Spleen (tissue), 11 donors: Measurements from ENCODE around the gene HOXD4. TPM values are rescaled to one million over a fixed set of nuclear protein-coding genes. Genes with fewer than 3 reads are reported as not detected.

Experiments
- DNase-seq: peaks from one replicate; pipeline ENCODE4 v3.0.0-alpha.2; 2020
- H3K27ac ChIP-seq, 8 donors: fragments of 200-600 bp; sonication (generic) in 7 of 8; 1 replicate in 4 of 8; 2 replicates in 4 of 8; pipeline versions ENCODE4 v1.5.0 to v1.8.0; 2016 to 2021; ENCODE audit warnings: inconsistent platforms in 4 of 8, mild to moderate bottlenecking in 4 of 8, moderate library complexity in 1 of 8
- H3K27me3 ChIP-seq, 7 donors: fragments of 200-600 bp; sonication (generic) in 6 of 7; replicated peaks in 1 of 7; 1 replicate in 4 of 7; 2 replicates in 3 of 7; pipeline versions ENCODE4 v1.5.0 to v1.8.0; 2016 to 2021; ENCODE audit warnings: inconsistent platforms in 3 of 7, mild to moderate bottlenecking in 1 of 7
- H3K36me3 ChIP-seq, 6 donors: fragments of 200-600 bp; sonication (generic) in 5 of 6; 1 replicate in 4 of 6; 2 replicates in 2 of 6; pipeline versions ENCODE4 v1.5.0 to v1.8.0; 2016 to 2021; ENCODE audit warnings: inconsistent platforms in 2 of 6
- H3K4me1 ChIP-seq, 6 donors: fragments of 200-600 bp; sonication (generic) in 5 of 6; 1 replicate in 3 of 6; 2 replicates in 3 of 6; pipeline versions ENCODE4 v1.5.0 to v1.8.0; 2016 to 2021; ENCODE audit warnings: inconsistent platforms in 3 of 6
- H3K4me3 ChIP-seq, 8 donors: fragments of 200-600 bp; sonication (generic) in 7 of 8; 1 replicate in 4 of 8; 2 replicates in 4 of 8; pipeline versions ENCODE4 v1.5.0 to v1.8.0; 2016 to 2021; ENCODE audit warnings: inconsistent platforms in 4 of 8, mild to moderate bottlenecking in 4 of 8, moderate library complexity in 2 of 8
- H3K9me3 ChIP-seq, 8 donors: fragments of 200-600 bp; sonication (generic) in 7 of 8; 1 replicate in 4 of 8; 2 replicates in 4 of 8; pipeline versions ENCODE4 v1.5.0 to v1.8.0; 2016 to 2021; ENCODE audit warnings: inconsistent platforms in 4 of 8
- POLR2A ChIP-seq, 3 donors: fragments of 450-650 bp; IDR thresholded peaks; one replicate each; pipeline ENCODE4 v1.5.1; 2017; ENCODE audit warnings: antibody characterized with exemption in 3 of 3, mild to moderate bottlenecking in 1 of 3
- POLR2AphosphoS5 ChIP-seq, 3 donors: sonication (generic); formaldehyde crosslinking; IDR thresholded peaks; one replicate each; pipeline ENCODE4 v1.5.1; 2017; ENCODE audit warnings: antibody characterized with exemption in 3 of 3
- WGBS, 5 donors: extraction: QIAGEN DNeasy Blood & Tissue Kit in 3 of 5; methylation state at CpG; one replicate each; pipeline versions ENCODE4 v1.1.5 to v1.1.7; 2013 to 2018; 5-methylcytosine and 5-hydroxymethylcytosine counted together
- intact Hi-C: fragments of 100-400 bp; cut with DNase I; formaldehyde crosslinking; loops from one replicate; pipeline ENCODE4 v1.15.0; 2023; ENCODE audit warnings: low total_unique reads
- polyA plus RNA-seq, 3 donors: library from polyadenylated mRNA; stranded (reverse); fragments of 200-250 nt; gene quantifications; one replicate each; pipeline ENCODE4 v1.2.1, GENCODE V29; 2013
- total RNA-seq, 7 donors: library from RNA; depleted of rRNA in 3 of 7; stranded (reverse); fragments of >200 nt in 3 of 7; fragmentation: NEBNext Ultra II Directional in 4 of 7; extraction: Animal tissue kit (Norgen Biotek cat#: 25700) in 4 of 7; gene quantifications; one replicate each; pipeline versions ENCODE4 v1.1.0 to v1.2.1, GENCODE V29; 2016 to 2021
- TF ChIP-seq, protein P1 (sequence below), 11 experiments: fragments of 200-600 bp in 7 of 11; fragments of 450-650 bp in 4 of 11; sonication (generic) in 4 of 11; IDR thresholded peaks in 8 of 11; conservative IDR thresholded peaks in 3 of 11; 1 replicate in 7 of 11; 2 replicates in 4 of 11; pipeline versions ENCODE4 v1.4.0 to v1.8.0; 2016 to 2021; ENCODE audit warnings: antibody characterized with exemption in 11 of 11, inconsistent platforms in 4 of 11, mild to moderate bottlenecking in 1 of 11
- donor health status: healthy with polysubstance abuse.
- donor health status: DM: no; HTN: no; CAD: no; lungs with moderate emphysema.
- donor health status: DM: no; HTN: no; CAD: no.
- donor health status: Bipolar disorder and iron deficiency.
- donor health status: healthy.
- donor health status: DM: no; HTN: no; CAD: no.
- donor health status: DM: yes; HTN: yes; CAD: no.

HOXD4 gene
- total and polyA plus RNA-seq, 10 donors: 0.88 to 9.8 (median 6.5) TPM

- Histone ChIP-seq H3K9me3 (no peaks in the 10 kb centered on the region), H3K27me3 (peaks cover 0 to 100% (median 65%) of the 10 kb centered on the region in 7 donors), H3K4me3 (no peak overlapping the region), H3K36me3 (no peaks in the 10 kb centered on the region), H3K4me1 (peaks cover 0 to 25% (median 7%) of the 10 kb centered on the region in 6 donors), H3K27ac (no peak overlapping the region)
- WGBS, 5 donors: 23 to 37% (median 30%) methylated on average over 24 to 31 of the region's 31 CpGs
- no peak for TF ChIP-seq POLR2AphosphoS5 (IDR thresholded peaks at IDR 0.05)
- TF ChIP-seq, protein P1, sequence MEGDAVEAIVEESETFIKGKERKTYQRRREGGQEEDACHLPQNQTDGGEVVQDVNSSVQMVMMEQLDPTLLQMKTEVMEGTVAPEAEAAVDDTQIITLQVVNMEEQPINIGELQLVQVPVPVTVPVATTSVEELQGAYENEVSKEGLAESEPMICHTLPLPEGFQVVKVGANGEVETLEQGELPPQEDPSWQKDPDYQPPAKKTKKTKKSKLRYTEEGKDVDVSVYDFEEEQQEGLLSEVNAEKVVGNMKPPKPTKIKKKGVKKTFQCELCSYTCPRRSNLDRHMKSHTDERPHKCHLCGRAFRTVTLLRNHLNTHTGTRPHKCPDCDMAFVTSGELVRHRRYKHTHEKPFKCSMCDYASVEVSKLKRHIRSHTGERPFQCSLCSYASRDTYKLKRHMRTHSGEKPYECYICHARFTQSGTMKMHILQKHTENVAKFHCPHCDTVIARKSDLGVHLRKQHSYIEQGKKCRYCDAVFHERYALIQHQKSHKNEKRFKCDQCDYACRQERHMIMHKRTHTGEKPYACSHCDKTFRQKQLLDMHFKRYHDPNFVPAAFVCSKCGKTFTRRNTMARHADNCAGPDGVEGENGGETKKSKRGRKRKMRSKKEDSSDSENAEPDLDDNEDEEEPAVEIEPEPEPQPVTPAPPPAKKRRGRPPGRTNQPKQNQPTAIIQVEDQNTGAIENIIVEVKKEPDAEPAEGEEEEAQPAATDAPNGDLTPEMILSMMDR (IDR thresholded peaks at IDR 0.05 in 8 of 11, conservative IDR thresholded peaks at IDR 0.05 in 3 of 11): no peak
- intact Hi-C loops: no loop called here
- DNase-seq: no peak
These were observed 3.4 kb upstream of the HOXD4 start for GRCh38 chr2:176147800-176148496.

DNA sequence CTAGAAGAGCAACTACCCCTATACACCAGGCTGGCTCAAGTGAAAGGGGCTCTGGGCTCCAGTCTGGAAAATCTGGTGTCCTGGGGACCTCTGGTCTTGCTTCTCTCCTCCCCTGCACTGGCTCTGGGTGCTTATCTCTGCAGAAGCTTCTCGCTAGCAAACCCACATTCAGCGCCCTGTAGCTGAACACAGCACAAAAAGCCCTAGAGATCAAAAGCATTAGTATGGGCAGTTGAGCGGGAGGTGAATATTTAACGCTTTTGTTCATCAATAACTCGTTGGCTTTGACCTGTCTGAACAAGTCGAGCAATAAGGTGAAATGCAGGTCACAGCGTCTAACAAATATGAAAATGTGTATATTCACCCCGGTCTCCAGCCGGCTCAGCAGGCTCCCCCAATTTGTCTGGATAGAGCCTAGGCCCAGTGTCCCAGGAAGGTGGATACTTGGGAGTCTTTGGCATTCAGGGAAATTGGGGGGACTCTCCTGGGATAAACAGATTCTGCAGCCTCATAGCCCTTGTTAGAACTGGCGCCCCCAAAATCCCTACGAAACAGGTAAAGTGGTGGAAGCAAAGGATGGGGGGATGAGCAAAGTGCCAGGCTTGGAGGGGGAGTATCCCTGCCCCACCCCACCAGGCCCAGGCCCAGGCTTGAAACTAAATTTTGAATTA is 2.5 kb upstream of the HOXD4 start:
- no peak for DNase-seq
- Histone ChIP-seq H3K4me1 (peaks cover 0 to 25% (median 7%) of the 10 kb centered on the region in 6 donors), H3K27ac (no peak overlapping the region), H3K36me3 (no peaks in the 10 kb centered on the region), H3K9me3 (no peaks in the 10 kb centered on the region), H3K4me3 (no peak overlapping the region), H3K27me3 (peaks cover 0 to 100% (median 64%) of the 10 kb centered on the region in 7 donors)
- intact Hi-C loops: no loop called here
- no peak for TF ChIP-seq POLR2A (IDR thresholded peaks at IDR 0.05)
- WGBS, 5 donors: 41 to 57% (median 49%) methylated on average over 11 of the region's 11 CpGs

DNA sequence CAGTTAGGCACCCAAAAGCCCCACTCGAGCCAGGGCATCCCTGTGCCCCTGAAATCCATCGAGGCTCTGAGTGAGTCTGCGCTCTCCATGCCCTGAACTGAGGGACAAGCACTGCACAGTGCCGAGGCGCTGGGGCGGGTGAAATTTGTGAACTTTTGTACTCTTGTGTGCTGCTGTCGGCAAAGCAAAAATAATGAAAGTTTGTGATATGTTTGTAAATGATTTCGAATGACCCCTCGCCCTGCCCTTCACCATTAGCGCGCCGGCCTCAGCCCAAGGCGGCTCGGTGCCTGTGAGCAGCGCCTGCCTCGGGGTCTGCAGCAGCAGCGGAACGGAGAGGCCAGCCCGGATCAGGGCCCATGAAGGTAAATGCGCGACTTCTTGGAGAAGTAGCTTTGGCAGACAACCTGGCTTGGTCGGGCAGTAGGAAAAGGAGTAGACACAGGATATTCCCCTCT is 1.8 kb upstream of the HOXD4 start:
- intact Hi-C loops: no loop called here
- Histone ChIP-seq H3K27ac (no peak overlapping the region), H3K9me3 (no peaks in the 10 kb centered on the region), H3K27me3 (peaks cover 0 to 100% (median 70%) of the 10 kb centered on the region in 7 donors), H3K4me3 (no peak overlapping the region), H3K4me1 (peaks cover 0 to 25% (median 7%) of the 10 kb centered on the region in 6 donors), H3K36me3 (no peaks in the 10 kb centered on the region)
- TF ChIP-seq POLR2A (IDR thresholded peaks at IDR 0.05) (no peak), POLR2AphosphoS5 (IDR thresholded peaks at IDR 0.05) (no peak)
- TF ChIP-seq, protein P1 (IDR thresholded peaks at IDR 0.05 in 8 of 11, conservative IDR thresholded peaks at IDR 0.05 in 3 of 11): no peak
- no peak for DNase-seq
- 30 to 43% (median 33%) methylated on average over 20 to 22 of the region's 22 CpGs for WGBS, 5 donors

DNA sequence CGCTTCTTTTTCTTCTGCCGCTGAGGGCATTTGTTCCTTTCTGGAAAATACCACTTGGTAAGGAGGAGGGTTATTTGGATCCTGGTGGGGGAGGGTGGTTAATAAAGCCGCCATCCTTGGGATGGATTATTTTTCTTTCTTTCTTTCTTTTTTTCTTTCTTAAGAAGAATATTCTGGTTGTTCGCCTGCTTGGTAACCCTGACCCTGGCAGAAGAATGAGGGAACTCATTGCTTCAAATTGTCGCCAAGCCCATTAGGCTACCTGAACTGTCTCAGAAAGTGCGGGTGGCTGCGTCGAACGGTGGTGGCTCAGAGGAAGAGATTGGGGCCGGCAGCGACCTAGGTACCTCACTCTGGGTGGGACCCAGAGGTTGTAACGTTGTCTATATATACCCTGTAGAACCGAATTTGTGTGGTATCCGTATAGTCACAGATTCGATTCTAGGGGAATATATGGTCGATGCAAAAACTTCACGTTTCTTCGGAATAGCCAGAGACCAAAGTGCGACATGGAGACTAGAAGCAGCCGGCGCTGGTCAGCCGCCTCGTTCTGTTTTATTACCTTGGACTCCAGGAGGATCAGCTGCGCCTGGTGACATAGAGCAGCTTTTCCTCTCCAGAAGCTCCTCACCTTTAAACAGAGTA is 1.3 kb upstream of the HOXD4 start:
- 31 to 42% (median 33%) methylated on average over 24 of the region's 24 CpGs for WGBS, 5 donors
- intact Hi-C loops: no loop called here
- DNase-seq: no peak
- no peaks in the 10 kb centered on the region for H3K9me3 ChIP-seq
- H3K4me3 ChIP-seq: no peak overlapping the region
- H3K27ac ChIP-seq: no peak overlapping the region
- no peaks in the 10 kb centered on the region for H3K36me3 ChIP-seq
- peaks cover 0 to 100% (median 74%) of the 10 kb centered on the region in 7 donors for H3K27me3 ChIP-seq
- peaks cover 0 to 25% (median 7%) of the 10 kb centered on the region in 6 donors for H3K4me1 ChIP-seq
- TF ChIP-seq POLR2AphosphoS5 (IDR thresholded peaks at IDR 0.05) (no peak), POLR2A (IDR thresholded peaks at IDR 0.05) (no peak)
- TF ChIP-seq, protein P1 (IDR thresholded peaks at IDR 0.05 in 8 of 11, conservative IDR thresholded peaks at IDR 0.05 in 3 of 11): no peak
